Fibroblast of gingiva (primary cell): ENCODE measurements around the gene POU1F1.
A peak's percentile ranks its signal among the peaks of the same experiment; 100 is the strongest.
"Not testable (repeated sequence)": the region's sequence is repeated elsewhere in the genome, so short reads cannot be mapped to it uniquely, and the experiment has no call there.

ENCODE experiments used
- DNase-seq: peaks from one replicate; pipeline ENCODE4 v3.0.0-alpha.2; 2011; ENCODE audit warnings: low read depth

POU1F1 gene

GRCh38 chr3:87276484-87276883, at the start of gene POU1F1:
POU1F1 (minus strand) TSS chr3:87276584; CDS start chr3:87276462, 122 bp downstream.
- DNase-seq = no peak

- DNase-seq = no peak
Measured at GRCh38 chr3:87324609-87325008, 48.2 kb upstream of the POU1F1 start.

GRCh38 chr3:87320756-87321626, 44.6 kb upstream of the POU1F1 start:
- no peak for DNase-seq

GRCh38 chr3:87318617-87319021, 42.2 kb upstream of the POU1F1 start:
- no peak for DNase-seq

- DNase-seq = no peak
Measured at GRCh38 chr3:87317779-87318178, 41.4 kb upstream of the POU1F1 start.

DNA sequence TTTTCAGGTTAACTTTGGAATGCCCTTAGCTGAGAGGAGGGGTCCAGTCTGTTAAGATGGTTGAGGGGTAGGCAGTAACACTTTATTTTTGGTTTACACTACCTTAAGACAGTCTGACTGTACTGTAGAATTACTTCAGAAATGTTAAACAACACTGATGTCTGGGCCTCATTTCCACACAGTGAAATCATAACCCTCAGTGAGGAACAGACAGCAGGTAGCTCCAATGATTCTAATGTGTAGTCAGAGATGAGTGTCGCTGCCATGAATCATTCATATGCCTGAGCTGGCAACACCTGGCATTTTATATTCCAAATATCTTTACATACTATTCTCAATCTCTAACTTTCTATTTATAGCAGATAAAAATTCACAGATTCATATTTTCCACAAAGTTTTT, 37.3 kb upstream of the POU1F1 start:
- DNase-seq = no peak

- DNase-seq = no peak
Measured at GRCh38 chr3:87311309-87311708, 34.9 kb upstream of the POU1F1 start.

- DNase-seq = no peak
Measured at GRCh38 chr3:87309601-87310000, 33.2 kb upstream of the POU1F1 start.

DNA sequence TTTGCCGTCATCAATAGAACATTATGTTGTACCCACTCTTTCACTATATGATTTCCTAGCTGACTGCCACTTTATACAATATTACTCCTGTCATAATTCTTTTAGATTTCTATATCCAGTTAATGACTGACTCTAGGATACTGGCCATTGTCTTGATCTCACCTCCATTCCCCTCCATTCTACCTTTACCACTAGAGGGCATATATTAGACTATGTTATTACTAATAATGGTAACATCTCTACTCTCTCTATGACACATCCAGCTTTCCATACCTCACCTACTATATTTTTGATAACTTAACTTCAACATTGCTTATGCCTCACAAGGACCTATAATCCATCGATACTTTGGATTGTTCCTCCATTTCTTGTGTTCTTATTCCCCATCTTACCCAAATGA, 31.4 kb upstream of the POU1F1 start:
- no peak for DNase-seq

- no peak for DNase-seq
Measured at GRCh38 chr3:87305517-87305916, 29.1 kb upstream of the POU1F1 start.

GRCh38 chr3:87305031-87305430, 28.6 kb upstream of the POU1F1 start:
- not testable (repeated sequence) for DNase-seq

DNA sequence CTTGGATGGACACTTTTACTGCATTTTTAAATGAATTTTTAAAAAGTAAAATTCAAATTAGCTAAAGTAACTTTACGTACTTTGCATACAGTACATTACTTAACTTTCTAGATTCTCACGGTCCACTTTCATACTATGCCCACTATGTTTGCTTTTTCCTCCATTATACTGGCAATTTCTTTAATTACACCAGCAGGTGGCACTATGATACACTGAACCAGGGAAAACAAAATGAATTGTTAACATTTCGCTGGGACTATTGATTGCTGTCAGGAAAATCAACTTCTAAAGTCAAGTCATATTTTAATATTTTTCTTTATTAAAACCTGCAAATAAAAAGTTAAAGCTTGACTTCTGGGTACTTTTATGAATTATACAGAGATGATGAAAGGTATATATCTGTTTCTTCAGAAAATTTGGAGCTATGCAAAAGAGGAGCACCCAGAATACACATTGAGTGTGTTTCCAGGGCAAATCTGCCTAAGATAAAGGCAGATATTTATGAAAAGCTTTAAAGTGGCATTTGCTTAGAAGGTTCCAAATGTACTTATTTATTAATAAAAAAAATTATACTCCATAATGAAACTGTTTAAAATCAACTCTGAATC, 21.8 kb upstream of the POU1F1 start:
- DNase-seq = peak; percentile 27

GRCh38 chr3:87288446-87288845, 12.1 kb upstream of the POU1F1 start:
- no peak for DNase-seq

DNA sequence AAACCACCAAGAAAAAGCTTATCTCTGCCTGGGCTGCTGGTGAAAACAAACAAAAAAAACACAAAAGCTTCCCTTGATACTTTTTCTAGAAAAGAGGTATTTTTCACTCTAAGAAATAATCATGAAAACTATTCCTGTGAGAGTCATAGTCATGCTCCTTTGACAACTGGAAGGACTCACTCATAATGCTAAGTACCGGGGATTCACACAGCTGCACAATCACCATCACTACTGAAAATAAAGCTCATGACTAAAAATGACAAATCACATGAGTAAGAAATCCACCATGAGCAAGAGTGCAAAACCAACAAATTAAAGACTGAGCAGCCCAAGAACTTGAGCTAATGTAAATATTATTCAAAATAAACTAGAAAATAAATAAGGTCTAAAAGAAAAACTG, 10.6 kb upstream of the POU1F1 start:
- no peak for DNase-seq

- no peak for DNase-seq
Measured at GRCh38 chr3:87272718-87273341, 3.6 kb downstream of the POU1F1 start.

DNA sequence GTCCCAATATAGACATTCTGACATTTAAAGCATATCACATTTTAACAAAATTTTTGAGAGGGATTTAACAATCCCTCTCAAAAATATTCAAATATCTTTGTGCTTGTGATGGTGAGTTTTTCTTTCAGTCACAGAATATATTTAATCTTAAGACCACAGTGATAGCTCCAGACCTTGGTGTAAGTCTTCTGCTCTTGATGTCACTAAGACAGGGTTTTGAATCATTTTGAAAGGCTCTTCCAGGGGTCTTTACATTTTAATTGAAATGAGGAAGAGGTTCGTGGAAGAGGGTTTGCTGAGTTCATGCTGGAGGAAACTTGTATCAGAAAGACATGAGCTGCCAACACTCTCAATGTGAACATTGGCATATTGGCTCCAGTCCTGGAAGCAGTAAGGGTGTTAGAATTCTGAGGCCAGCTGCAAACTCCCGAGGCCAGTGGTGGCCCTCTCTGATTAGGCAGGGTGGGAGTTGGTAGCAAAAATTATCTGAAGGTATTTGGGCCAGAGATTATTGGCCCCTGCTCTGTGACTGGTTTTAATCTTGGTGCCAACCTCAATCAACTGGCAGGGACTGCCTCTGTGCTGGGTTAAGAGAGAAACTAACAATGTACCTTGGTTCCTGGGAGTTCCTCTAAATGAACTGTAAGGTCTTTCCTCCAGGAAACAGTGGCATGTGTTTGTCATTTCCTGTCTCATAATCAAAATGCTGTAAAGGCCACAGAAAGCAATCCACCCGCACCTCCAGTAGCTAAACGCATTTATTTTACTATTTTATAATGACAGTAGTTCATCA, 5.3 kb downstream of the POU1F1 start:
- no peak for DNase-seq

DNA sequence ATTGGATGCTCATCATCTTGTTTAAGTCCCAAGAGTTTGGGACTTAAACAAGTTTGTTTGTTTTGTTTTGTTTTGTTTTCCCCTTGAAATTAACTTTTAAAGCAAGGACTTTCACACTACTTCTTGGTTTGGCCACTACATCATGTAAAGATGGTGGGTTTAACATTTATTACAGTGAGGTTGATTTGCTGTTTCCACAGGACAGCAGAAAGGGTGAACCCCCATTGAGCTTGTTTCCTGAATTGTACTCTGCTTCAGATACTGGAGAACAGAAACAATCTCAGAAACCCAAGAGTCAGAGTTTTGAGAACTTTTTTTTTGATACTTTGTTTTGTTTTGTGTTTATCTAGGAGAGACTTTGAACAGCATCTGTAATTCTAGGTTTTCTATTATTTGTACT, 6.7 kb downstream of the POU1F1 start:
- no peak for DNase-seq

DNA sequence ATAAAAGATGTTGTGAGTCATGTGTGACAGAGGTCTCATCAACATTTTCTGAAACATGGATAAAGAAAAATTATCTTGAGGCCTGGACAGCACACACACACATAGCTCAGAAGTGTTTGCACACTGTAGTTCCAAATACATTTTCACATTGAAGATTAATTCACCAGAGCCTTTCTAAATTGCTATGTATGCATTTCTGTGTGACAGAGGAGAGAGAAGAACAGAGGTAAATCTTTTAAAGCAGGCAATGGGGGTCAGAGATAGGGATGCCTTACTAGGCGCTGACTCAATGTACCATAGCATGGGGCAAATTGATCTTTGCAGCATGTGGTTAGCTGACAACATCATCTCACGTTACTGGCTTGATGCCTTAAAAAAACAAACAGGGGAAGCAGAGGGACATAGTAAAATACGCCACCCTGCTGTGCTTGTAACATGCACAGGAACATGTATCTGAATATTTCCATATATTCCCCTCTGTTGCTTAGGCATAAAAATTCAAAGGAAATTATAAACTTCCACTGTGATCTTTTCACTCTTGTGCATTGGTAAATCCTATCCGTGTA, 7.7 kb downstream of the POU1F1 start:
- peak; percentile 14 for DNase-seq

- DNase-seq = no peak
Measured at GRCh38 chr3:87267953-87268645, 8.3 kb downstream of the POU1F1 start.

- DNase-seq = no peak
Measured at GRCh38 chr3:87261925-87262324, 14.5 kb downstream of the POU1F1 start.

DNA sequence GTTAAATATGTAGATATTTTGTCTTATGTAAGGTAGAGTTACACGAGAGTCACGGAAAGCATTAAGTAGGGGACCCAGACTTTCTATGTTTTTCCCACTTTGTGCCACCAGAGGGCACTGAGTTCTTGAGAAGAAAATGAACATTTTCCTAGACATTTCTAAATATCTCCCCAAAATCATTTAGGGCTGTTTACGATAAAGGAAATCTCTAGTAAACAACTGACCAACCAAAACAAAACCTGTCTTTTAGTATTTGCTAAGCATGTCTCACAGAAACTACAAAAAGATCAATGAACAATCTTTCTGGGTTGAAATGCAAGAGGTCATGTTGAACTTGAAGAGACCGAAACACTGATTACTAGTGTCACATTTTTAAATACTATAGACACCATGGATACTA, 16.1 kb downstream of the POU1F1 start:
- DNase-seq = peak; percentile 44
